NT2/D1 (cell line): ENCODE results near the gene CNTN5.

ENCODE experiments used
- DNase-seq: peaks from one replicate; pipeline ENCODE4 v3.0.0-alpha.2; 2011; ENCODE audit warnings: low read depth, low spot score
- H3K27me3 ChIP-seq: 2 replicates; pipeline ENCODE4 v1.6.0; 2011; ENCODE audit warnings: mild to moderate bottlenecking; ENCODE audit not compliant: insufficient read length, insufficient read depth
- H3K36me3 ChIP-seq: 2 replicates; pipeline ENCODE4 v1.6.1; 2011; ENCODE audit warnings: mild to moderate bottlenecking, low read length, mixed read lengths; ENCODE audit not compliant: insufficient read depth, insufficient read length
- H3K4me1 ChIP-seq: 2 replicates; pipeline ENCODE4 v1.5.1; 2011; ENCODE audit not compliant: insufficient read depth, insufficient read length
- H3K4me3 ChIP-seq: 2 replicates; pipeline ENCODE4 v1.5.1; 2011; ENCODE audit warnings: low read depth; ENCODE audit not compliant: insufficient read length
- H3K9ac ChIP-seq: 2 replicates; pipeline ENCODE4 v1.6.0; 2011; ENCODE audit warnings: low read depth; ENCODE audit not compliant: insufficient read length
- H3K9me3 ChIP-seq: 2 replicates; pipeline ENCODE4 v1.5.1; 2011; ENCODE audit warnings: mild to moderate bottlenecking, low read length; ENCODE audit not compliant: insufficient read depth
- SUZ12 ChIP-seq: IDR thresholded peaks from 2 replicates; pipeline ENCODE4 v1.6.1; 2011; ENCODE audit not compliant: insufficient read length, insufficient read depth; ENCODE audit errors: extremely low read depth
- YY1 ChIP-seq: IDR thresholded peaks from 2 replicates; pipeline ENCODE4 v1.6.1; 2011; ENCODE audit not compliant: insufficient read length, insufficient read depth
- ZNF274 ChIP-seq: IDR thresholded peaks from 2 replicates; pipeline ENCODE4 v1.6.1; 2011; ENCODE audit warnings: mild to moderate bottlenecking, low read depth, low read length

Gene CNTN5

GRCh38 chr11:99535819-99536218, 515.1 kb downstream of the CNTN5 start:
- TF ChIP-seq SUZ12 (no peak), YY1 (no peak), ZNF274 (no peak)
- Histone ChIP-seq H3K27me3 (no peaks in the 10 kb centered on the region), H3K4me3 (no peak overlapping the region)

GRCh38 chr11:99537681-99538080, 516.9 kb downstream of the CNTN5 start:
- H3K9me3 ChIP-seq = no peaks in the 10 kb centered on the region
- H3K36me3 ChIP-seq = no peaks in the 10 kb centered on the region
- no peak for DNase-seq
- H3K4me1 ChIP-seq = no peaks in the 10 kb centered on the region
- no peak overlapping the region for H3K9ac ChIP-seq
- TF ChIP-seq ZNF274 = no peak
- TF ChIP-seq YY1 = no peak
- no peak for TF ChIP-seq SUZ12
- no peaks in the 10 kb centered on the region for H3K27me3 ChIP-seq
- no peak overlapping the region for H3K4me3 ChIP-seq

More at GRCh38 chr11:99535819-99536218, 515.1 kb downstream of the CNTN5 start:
- H3K36me3 ChIP-seq = no peaks in the 10 kb centered on the region
- H3K9me3 ChIP-seq = no peaks in the 10 kb centered on the region
- no peak for DNase-seq
- no peaks in the 10 kb centered on the region for H3K4me1 ChIP-seq
- H3K9ac ChIP-seq = no peak overlapping the region

- Histone ChIP-seq H3K9ac (no peak overlapping the region), H3K27me3 (no peaks in the 10 kb centered on the region), H3K4me1 (no peaks in the 10 kb centered on the region), H3K9me3 (no peaks in the 10 kb centered on the region), H3K36me3 (no peaks in the 10 kb centered on the region), H3K4me3 (no peak overlapping the region)
- no peak for DNase-seq
- TF ChIP-seq YY1 (no peak), ZNF274 (no peak), SUZ12 (no peak)
These were observed 524.9 kb downstream of the CNTN5 start for GRCh38 chr11:99545616-99546015.

GRCh38 chr11:99548264-99548663, 527.5 kb downstream of the CNTN5 start:
- no peak for DNase-seq

GRCh38 chr11:99554232-99554903, 533.6 kb downstream of the CNTN5 start:
- no peak overlapping the region for H3K4me3 ChIP-seq
- TF ChIP-seq YY1 = no peak
- no peak for TF ChIP-seq SUZ12
- no peak for TF ChIP-seq ZNF274
- H3K9ac ChIP-seq = no peak overlapping the region
- no peaks in the 10 kb centered on the region for H3K36me3 ChIP-seq
- no peaks in the 10 kb centered on the region for H3K27me3 ChIP-seq
- DNase-seq = no peak
- no peaks in the 10 kb centered on the region for H3K4me1 ChIP-seq
- H3K9me3 ChIP-seq = no peaks in the 10 kb centered on the region

More at GRCh38 chr11:99548264-99548663, 527.5 kb downstream of the CNTN5 start:
- H3K4me1 ChIP-seq = no peaks in the 10 kb centered on the region
- TF ChIP-seq ZNF274 (no peak), SUZ12 (no peak), YY1 (no peak)
- H3K27me3 ChIP-seq = no peaks in the 10 kb centered on the region
- H3K36me3 ChIP-seq = no peaks in the 10 kb centered on the region
- H3K9me3 ChIP-seq = no peaks in the 10 kb centered on the region
- H3K4me3 ChIP-seq = no peak overlapping the region
- H3K9ac ChIP-seq = no peak overlapping the region

- TF ChIP-seq YY1 = no peak
- TF ChIP-seq SUZ12 = no peak
- no peak for TF ChIP-seq ZNF274
- Histone ChIP-seq H3K9me3 (no peaks in the 10 kb centered on the region), H3K4me3 (no peak overlapping the region), H3K4me1 (no peaks in the 10 kb centered on the region), H3K27me3 (no peaks in the 10 kb centered on the region), H3K9ac (no peak overlapping the region), H3K36me3 (no peaks in the 10 kb centered on the region)
- DNase-seq = no peak
These were observed 534.7 kb downstream of the CNTN5 start for GRCh38 chr11:99555486-99555885.

- no peak for DNase-seq
- H3K9ac ChIP-seq = no peak overlapping the region
- no peak overlapping the region for H3K4me3 ChIP-seq
- H3K36me3 ChIP-seq = no peaks in the 10 kb centered on the region
- H3K4me1 ChIP-seq = no peaks in the 10 kb centered on the region
- no peaks in the 10 kb centered on the region for H3K27me3 ChIP-seq
- TF ChIP-seq ZNF274 (no peak), YY1 (no peak), SUZ12 (no peak)
- no peaks in the 10 kb centered on the region for H3K9me3 ChIP-seq
These were observed 544.6 kb downstream of the CNTN5 start for GRCh38 chr11:99565333-99565732.

GRCh38 chr11:99567334-99567956, 546.7 kb downstream of the CNTN5 start:
- TF ChIP-seq YY1 = no peak
- TF ChIP-seq SUZ12 = no peak
- no peak for TF ChIP-seq ZNF274
- Histone ChIP-seq H3K27me3 (no peaks in the 10 kb centered on the region), H3K4me1 (no peaks in the 10 kb centered on the region), H3K36me3 (no peaks in the 10 kb centered on the region), H3K4me3 (no peak overlapping the region), H3K9ac (no peak overlapping the region), H3K9me3 (no peaks in the 10 kb centered on the region)
- no peak for DNase-seq
